GM19372 (cell line): ENCODE measurements around the gene AHCY.
"Not testable (repeated sequence)": the region's sequence is repeated elsewhere in the genome, so short reads cannot be mapped to it uniquely, and the experiment has no call there.

Experiments used
- ATAC-seq: cut with Tn5 transposase; IDR thresholded peaks from one replicate; pipeline ENCODE4 v1.9.1; 2021; ENCODE audit warnings: mild to moderate bottlenecking, low read depth, moderate library complexity; ENCODE audit not compliant: unreplicated experiment

The AHCY gene

GRCh38 chr20:34328207-34328606 is 25.1 kb upstream of the AHCY start:
- not testable (repeated sequence) for ATAC-seq

GRCh38 chr20:34324541-34324940 is 21.4 kb upstream of the AHCY start:
- ATAC-seq, result no peak

- no peak for ATAC-seq
Measured at GRCh38 chr20:34322267-34323105, 19.3 kb upstream of the AHCY start.

GRCh38 chr20:34320861-34321260 is 17.7 kb upstream of the AHCY start:
- no peak for ATAC-seq

- ATAC-seq, result no peak
Measured at GRCh38 chr20:34318609-34319443, 15.7 kb upstream of the AHCY start.

- no peak for ATAC-seq
Measured at GRCh38 chr20:34316196-34316814, 13.2 kb upstream of the AHCY start.

- ATAC-seq, result no peak
Measured at GRCh38 chr20:34315236-34315635, 12.1 kb upstream of the AHCY start.

GRCh38 chr20:34312544-34313217 is 9.5 kb upstream of the AHCY start:
- no peak for ATAC-seq

- ATAC-seq, result no peak
Measured at GRCh38 chr20:34312024-34312460, 8.9 kb upstream of the AHCY start.

- ATAC-seq, result no peak
Measured at GRCh38 chr20:34311118-34312023, 8.2 kb upstream of the AHCY start.

GRCh38 chr20:34310481-34311117 is 7.4 kb upstream of the AHCY start:
- ATAC-seq, result no peak

GRCh38 chr20:34309691-34310090 is 6.5 kb upstream of the AHCY start:
- ATAC-seq, result no peak

GRCh38 chr20:34305333-34306230 is 2.4 kb upstream of the AHCY start:
- ATAC-seq, result no peak

GRCh38 chr20:34302312-34302722 is 838 bp downstream of the AHCY start:
- no peak for ATAC-seq

- ATAC-seq, result no peak
Measured at GRCh38 chr20:34301587-34302311, 1.4 kb downstream of the AHCY start.

- no peak for ATAC-seq
Measured at GRCh38 chr20:34300809-34301586, 2.2 kb downstream of the AHCY start.
